ENCODE measurements around the gene ZNF516. TPM values are rescaled to one million over a fixed set of nuclear protein-coding genes. Genes with fewer than 3 reads are reported as not detected.
A peak's percentile ranks its signal among the peaks of the same experiment; 100 is the strongest.

Gene ZNF516
- total RNA-seq, 1 experiment from 2014 or later, result 17.4 TPM

DNA sequence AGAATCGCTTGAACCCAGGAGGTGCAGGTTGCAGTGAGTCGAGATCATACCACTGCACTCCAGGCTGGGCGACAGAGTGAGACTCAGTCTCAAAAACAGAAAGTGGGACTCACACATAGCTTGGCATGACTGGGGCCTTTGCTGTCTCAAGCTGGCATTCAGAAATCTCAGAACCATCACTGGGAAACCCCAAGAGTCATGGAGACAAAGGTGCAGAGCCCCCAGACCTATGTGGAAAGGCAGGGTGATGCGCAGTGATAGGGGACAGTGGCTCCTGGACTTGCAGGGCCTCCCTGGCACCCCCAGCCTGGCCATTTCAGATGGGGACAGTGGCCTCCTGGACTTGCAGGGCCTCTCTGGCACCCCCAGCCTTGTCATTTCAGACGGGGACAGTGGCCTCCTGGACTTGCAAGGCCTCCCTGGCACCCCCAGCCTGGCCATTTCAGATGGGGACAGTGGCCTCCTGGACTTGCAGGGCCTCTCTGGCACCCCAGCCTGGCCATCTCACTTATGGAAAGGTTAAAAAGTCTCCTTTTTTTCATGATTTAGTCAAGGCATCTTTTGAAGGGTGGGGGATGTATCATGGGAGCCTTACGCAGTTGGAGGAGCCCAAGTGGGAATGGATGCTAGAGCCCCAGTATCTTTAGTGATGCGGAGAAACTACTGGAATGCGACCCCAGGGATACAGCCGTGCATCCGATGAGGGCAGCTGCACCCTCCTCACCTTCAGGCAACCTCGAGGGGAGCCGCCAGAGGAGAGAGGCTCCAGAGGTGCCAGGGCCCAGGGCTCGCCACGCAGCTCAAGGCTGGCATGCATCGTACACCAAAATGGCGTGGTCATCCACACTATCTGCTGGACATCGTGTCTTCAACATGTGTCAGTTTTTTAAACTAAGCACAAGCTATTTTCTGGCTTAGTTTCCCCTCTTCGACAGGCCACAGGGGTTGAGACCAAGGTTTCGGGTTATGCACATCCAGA, 30.5 kb downstream of the ZNF516 start:
- Histone ChIP-seq H3K27me3 (replicated peaks) (no peaks in the 10 kb centered on the region), H3K9me3 (replicated peaks) (no peaks in the 10 kb centered on the region), H3K36me3 (no peaks in the 10 kb centered on the region), H3K4me1 (replicated peaks) (peaks cover 23% of the 10 kb centered on the region), H3K27ac (no peak overlapping the region), H3K4me3 (no peak overlapping the region)
- DNase-seq (ENCODE audit: low read depth in 1 of 2, low spot score in 2 of 2), result no peak

DNA sequence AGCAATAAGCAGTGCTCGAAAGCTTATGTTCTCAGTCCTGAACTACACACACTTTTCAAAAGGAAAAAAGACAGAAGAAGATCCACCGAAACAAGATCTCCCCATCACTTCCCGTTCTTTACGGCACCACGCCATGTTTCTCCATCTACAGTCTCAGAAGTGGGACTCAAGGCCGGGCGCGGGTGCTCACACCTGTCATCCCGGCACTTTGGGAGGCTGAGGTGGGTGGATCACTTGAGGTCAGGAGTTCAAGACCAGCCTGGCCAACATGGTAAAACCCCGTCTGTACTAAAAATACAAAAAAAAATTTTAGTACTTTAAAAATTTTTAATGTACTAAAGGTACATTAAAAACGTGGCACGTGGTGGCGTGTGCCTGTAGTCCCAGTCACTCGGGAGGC, 31.2 kb downstream of the ZNF516 start:
- H3K4me1 ChIP-seq (replicated peaks), result peaks cover 24% of the 10 kb centered on the region
- no peak overlapping the region for H3K4me3 ChIP-seq
- DNase-seq (ENCODE audit: low read depth in 1 of 2, low spot score in 2 of 2), result no peak
- H3K27me3 ChIP-seq (replicated peaks), result no peaks in the 10 kb centered on the region
- peaks cover 6% of the 10 kb centered on the region for H3K36me3 ChIP-seq
- no peak overlapping the region for H3K27ac ChIP-seq
- no peaks in the 10 kb centered on the region for H3K9me3 ChIP-seq (replicated peaks)

DNA sequence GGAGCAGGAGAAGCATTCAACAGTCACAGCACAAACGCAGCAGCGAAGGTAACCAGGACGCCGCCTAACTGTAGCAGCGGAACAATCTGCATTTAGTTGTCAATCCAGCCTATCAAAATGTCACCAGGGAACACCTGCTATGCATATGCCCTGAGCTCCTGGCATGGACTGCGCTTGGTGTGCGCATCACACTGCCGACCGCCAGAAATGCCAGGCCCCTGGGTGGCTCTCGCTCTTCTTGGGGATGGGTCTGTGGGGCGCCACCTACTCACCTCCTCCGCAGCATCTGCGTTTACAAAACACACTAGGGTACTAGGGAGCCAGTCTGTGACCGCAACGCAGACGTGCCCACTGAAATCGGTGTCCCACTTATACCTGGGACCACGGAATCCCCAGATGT, 31.7 kb downstream of the ZNF516 start:
- Histone ChIP-seq H3K9me3 (replicated peaks) (no peaks in the 10 kb centered on the region), H3K4me1 (replicated peaks) (peaks cover 24% of the 10 kb centered on the region), H3K36me3 (peaks cover 11% of the 10 kb centered on the region), H3K4me3 (no peak overlapping the region), H3K27ac (no peak overlapping the region), H3K27me3 (replicated peaks) (no peaks in the 10 kb centered on the region)
- DNase-seq (ENCODE audit: low read depth in 1 of 2, low spot score in 2 of 2), result no peak

DNA sequence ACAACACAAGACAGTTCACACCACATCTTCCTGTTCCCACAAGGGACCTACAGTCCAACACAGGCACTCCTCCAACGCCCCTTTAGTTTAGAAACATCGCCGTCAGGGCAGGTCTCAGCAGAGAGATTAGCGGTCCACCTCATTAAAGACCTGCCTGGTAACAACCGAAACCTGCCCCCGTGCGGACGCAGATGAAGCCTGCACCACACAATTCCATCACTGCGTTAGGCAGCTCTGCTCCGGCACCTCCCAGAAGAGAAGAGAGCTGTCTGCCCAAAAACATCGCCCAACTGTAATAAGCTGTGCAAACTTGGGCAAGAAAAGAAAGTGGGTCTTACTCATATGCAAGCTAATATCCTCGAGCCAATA, 32.7 kb downstream of the ZNF516 start:
- H3K27me3 ChIP-seq (replicated peaks), result no peaks in the 10 kb centered on the region
- peaks cover 12% of the 10 kb centered on the region for H3K36me3 ChIP-seq
- no peak for DNase-seq (ENCODE audit: low read depth in 1 of 2, low spot score in 2 of 2)
- H3K4me1 ChIP-seq (replicated peaks), result peaks cover 33% of the 10 kb centered on the region
- no peak overlapping the region for H3K27ac ChIP-seq
- no peak overlapping the region for H3K4me3 ChIP-seq
- H3K9me3 ChIP-seq (replicated peaks), result no peaks in the 10 kb centered on the region

DNA sequence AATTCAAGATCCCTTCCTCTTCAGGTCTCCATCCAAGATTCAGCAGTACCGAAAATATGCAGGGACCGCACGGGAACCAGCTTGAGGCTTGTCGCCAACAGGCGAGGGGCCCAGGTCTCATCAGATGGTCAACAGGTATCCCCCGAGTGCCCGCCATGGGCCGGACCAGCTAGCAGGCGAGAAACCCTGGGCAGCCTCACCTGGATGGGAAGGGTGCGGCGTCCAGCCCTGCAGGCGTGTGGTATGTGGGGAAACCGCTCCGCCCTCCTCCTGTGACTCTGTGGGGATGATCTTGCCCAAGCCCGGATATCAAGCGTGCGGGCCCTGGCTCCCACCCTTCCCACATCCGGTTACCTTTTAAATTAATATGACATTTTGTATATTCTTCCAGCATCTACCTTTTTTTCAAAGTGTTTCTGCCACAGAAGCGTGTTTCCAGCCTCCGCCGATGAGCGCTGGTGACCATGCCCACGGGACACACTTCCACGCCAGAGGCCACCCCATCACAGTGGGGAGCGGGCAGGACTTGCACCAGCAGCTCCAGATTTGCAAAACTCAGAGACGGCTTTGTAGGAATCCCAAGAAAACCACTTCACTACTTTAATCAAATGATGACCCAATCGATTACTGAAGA, 33.2 kb downstream of the ZNF516 start:
- peaks cover 38% of the 10 kb centered on the region for H3K4me1 ChIP-seq (replicated peaks)
- no peak overlapping the region for H3K4me3 ChIP-seq
- H3K27ac ChIP-seq, result no peak overlapping the region
- H3K36me3 ChIP-seq, result peaks cover 12% of the 10 kb centered on the region
- H3K27me3 ChIP-seq (replicated peaks), result no peaks in the 10 kb centered on the region
- DNase-seq (ENCODE audit: low read depth in 1 of 2, low spot score in 2 of 2), result no peak
- H3K9me3 ChIP-seq (replicated peaks), result no peaks in the 10 kb centered on the region

DNA sequence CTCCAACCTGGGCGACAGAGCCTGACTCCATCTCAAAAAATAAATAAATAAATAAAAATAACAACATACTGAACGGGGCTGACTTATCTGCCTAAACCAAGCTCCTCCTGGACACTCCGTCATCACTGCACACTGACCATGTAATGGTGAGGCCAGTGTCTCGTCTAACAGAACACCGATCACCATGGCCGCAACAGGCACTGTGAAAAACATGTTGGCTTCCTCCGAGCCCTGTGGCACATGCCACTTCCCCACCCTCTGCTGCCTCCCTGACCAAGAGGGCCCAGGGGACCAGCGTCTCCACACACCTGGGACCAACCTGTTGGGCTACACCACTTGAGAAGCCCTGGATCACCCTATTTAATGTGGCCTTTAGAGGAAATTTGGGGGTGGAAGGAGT, 33.9 kb downstream of the ZNF516 start:
- H3K4me3 ChIP-seq, result no peak overlapping the region
- no peaks in the 10 kb centered on the region for H3K27me3 ChIP-seq (replicated peaks)
- H3K9me3 ChIP-seq (replicated peaks), result no peaks in the 10 kb centered on the region
- no peak for DNase-seq (ENCODE audit: low read depth in 1 of 2, low spot score in 2 of 2)
- peaks cover 45% of the 10 kb centered on the region for H3K4me1 ChIP-seq (replicated peaks)
- H3K36me3 ChIP-seq, result peaks cover 12% of the 10 kb centered on the region
- no peak overlapping the region for H3K27ac ChIP-seq

DNA sequence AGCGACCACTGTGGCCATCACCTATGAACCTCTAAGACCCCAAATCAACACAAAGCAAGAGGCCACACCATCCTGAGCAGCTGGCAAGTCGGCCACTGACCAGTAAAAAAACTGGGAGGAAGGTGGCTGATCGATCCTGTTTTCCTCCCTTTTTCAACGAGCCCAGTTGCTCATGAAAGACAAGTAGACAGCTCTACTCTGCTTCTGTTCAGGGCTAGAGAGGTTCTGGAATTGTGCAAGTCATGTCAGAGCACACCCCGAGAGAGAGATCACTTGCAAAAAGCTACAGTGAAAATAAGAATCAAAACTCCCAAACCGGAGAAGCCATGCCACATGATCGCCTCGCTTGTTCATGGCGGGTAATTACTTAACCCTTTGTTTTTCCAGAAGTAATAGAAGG, 34.6 kb downstream of the ZNF516 start:
- H3K36me3 ChIP-seq, result peaks cover 12% of the 10 kb centered on the region
- peaks cover 50% of the 10 kb centered on the region for H3K4me1 ChIP-seq (replicated peaks)
- peak overlapping the region; percentile 92 for H3K27ac ChIP-seq
- no peak for DNase-seq (ENCODE audit: low read depth in 1 of 2, low spot score in 2 of 2)
- H3K27me3 ChIP-seq (replicated peaks), result no peaks in the 10 kb centered on the region
- no peak overlapping the region for H3K4me3 ChIP-seq
- H3K9me3 ChIP-seq (replicated peaks), result no peaks in the 10 kb centered on the region

DNA sequence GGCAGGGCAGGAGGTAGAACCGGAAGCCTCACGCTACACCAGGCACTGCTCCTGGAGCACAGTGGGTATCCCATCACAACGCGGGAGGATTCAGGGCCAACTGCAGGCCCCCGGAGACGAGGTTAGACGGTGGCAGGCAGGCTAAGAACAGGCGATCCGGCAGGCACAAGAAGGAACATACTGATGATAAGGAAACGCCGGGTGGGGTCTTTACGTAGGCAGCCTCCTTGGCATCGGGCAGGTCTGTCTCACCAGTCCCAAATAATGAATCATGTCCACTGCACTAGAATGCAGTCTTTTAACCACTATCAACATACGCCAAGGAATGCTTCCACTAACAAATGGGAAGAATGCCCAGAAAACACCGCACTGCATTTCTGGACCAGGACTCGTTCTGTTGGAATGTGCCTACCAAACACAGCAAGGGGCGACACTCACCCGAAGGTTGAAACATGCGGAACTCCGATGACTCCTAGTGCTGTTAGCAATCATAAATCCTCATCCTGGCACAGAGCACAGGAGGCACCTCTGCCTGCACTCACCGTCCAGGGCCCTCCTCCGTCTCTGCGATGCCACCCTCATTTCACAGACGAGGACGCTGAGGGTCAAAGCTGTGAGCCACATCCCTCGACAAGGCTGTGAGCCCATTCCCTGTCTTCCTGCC, 35.2 kb downstream of the ZNF516 start:
- H3K27me3 ChIP-seq (replicated peaks), result no peaks in the 10 kb centered on the region
- no peaks in the 10 kb centered on the region for H3K9me3 ChIP-seq (replicated peaks)
- H3K4me3 ChIP-seq, result peak overlapping the region; percentile 28
- H3K36me3 ChIP-seq, result peaks cover 12% of the 10 kb centered on the region
- peaks cover 55% of the 10 kb centered on the region for H3K4me1 ChIP-seq (replicated peaks)
- DNase-seq (ENCODE audit: low read depth in 1 of 2, low spot score in 2 of 2), result peak; percentile 96 to 97
- peak overlapping the region; percentile 97 for H3K27ac ChIP-seq

DNA sequence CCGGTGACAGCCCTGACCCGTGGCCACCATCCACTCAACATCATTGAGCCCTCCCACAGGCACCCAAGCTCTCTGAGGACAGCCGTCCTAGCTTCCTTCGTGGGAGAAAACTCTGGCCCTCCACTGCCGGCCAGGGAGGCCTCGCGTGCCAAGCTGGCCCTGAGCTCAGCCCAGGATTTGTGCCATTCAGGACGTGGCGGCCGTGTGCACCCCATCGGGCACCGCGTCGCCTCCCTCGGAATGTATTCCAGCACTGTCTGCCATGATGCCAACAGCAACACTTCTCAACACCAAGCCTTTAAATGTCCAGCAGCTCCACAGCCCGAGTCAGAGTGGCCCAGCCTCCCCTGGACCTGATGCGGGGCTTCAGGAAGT, 35.7 kb downstream of the ZNF516 start:
- peak overlapping the region; percentile 97 for H3K27ac ChIP-seq
- H3K36me3 ChIP-seq, result peaks cover 12% of the 10 kb centered on the region
- H3K4me3 ChIP-seq, result peak overlapping the region; percentile 28
- no peak for DNase-seq (ENCODE audit: low read depth in 1 of 2, low spot score in 2 of 2)
- H3K4me1 ChIP-seq (replicated peaks), result peaks cover 60% of the 10 kb centered on the region
- no peaks in the 10 kb centered on the region for H3K27me3 ChIP-seq (replicated peaks)
- H3K9me3 ChIP-seq (replicated peaks), result no peaks in the 10 kb centered on the region

DNA sequence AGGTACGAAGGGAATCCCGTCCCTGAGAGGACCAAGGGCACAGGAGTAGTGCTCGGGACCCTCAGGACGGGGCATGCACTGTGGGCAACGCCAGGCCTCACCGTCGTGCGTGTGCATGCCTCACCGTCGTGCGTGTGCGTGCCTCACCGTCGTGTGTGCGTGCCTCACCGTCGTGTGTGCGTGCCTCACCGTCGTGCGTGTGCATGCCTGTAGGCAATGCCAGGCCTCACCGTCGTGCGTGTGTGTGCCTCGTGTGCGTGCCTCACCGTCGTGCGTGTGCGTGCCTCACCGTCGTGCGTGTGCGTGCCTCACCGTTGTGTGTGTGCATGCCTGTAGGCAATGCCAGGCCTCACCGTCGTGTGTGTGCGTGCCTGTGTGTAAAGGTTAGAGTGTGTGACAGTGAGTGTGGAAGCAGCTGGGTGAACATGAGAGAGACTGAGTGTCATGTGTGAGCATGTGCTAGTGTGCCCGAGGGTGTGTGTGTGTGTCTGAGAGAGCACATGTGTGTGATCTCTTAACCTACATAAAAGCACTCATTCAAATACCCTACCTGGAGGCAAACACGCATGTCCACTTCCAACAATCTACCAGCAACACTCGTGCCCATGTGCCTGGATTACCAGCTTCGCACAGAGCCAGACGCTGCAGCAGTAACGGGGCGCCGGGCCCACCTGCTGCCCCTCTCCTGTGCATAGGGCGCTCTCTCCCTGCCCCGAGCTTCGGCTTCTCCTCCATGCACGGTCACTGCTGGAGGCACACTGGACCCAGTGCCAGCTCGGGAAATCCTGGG, 36.3 kb downstream of the ZNF516 start:
- peak overlapping the region; percentile 97 for H3K27ac ChIP-seq
- no peak for DNase-seq (ENCODE audit: low read depth in 1 of 2, low spot score in 2 of 2)
- no peaks in the 10 kb centered on the region for H3K27me3 ChIP-seq (replicated peaks)
- peaks cover 12% of the 10 kb centered on the region for H3K36me3 ChIP-seq
- H3K4me1 ChIP-seq (replicated peaks), result peaks cover 66% of the 10 kb centered on the region
- H3K4me3 ChIP-seq, result peak overlapping the region; percentile 28
- H3K9me3 ChIP-seq (replicated peaks), result no peaks in the 10 kb centered on the region

DNA sequence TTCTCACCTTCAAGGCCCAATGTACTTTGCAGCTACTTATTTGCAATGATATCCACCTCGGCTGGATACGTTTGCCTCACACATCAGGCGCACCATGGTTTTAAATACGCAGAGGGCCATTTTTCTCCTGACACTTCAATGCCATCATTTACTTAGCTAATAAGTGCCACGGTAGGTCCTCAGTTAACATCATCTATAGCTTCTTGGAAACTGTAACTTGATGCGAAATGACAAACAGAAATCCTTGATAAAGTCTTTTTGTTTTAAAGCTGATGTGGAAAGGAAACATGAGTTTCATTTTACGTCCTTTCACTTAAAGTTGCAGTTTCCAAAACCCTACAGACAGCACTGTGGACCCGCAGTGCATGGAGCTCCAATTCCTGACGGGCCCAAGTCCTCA, 37.1 kb downstream of the ZNF516 start:
- no peaks in the 10 kb centered on the region for H3K9me3 ChIP-seq (replicated peaks)
- no peak overlapping the region for H3K4me3 ChIP-seq
- DNase-seq (ENCODE audit: low read depth in 1 of 2, low spot score in 2 of 2), result no peak
- H3K27me3 ChIP-seq (replicated peaks), result no peaks in the 10 kb centered on the region
- H3K27ac ChIP-seq, result peak overlapping the region; percentile 75
- peaks cover 12% of the 10 kb centered on the region for H3K36me3 ChIP-seq
- H3K4me1 ChIP-seq (replicated peaks), result peaks cover 72% of the 10 kb centered on the region

DNA sequence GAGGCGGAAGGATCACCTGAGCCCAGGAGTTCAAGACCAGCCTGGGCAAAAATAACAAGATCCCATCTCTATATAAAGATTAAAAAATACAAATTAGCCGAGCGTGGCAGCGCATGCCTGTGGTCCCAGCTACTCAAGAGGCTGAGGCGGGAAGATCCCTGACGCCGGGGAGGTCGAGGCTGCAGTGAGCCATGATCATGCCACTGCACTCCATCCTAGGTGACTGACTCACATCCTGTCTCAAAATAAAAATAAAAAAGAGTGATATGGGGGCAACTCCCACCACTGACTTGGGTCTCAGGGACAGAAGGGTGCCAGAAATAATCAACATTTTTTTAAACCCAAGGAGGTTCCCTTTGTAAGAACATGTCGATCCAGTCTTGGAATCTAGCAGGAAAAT, 37.6 kb downstream of the ZNF516 start:
- peak; percentile 78 to 83 for DNase-seq (ENCODE audit: low read depth in 1 of 2, low spot score in 2 of 2)
- Histone ChIP-seq H3K36me3 (peaks cover 12% of the 10 kb centered on the region), H3K4me1 (replicated peaks) (peaks cover 77% of the 10 kb centered on the region), H3K4me3 (no peak overlapping the region), H3K27ac (peak overlapping the region; percentile 75), H3K27me3 (replicated peaks) (no peaks in the 10 kb centered on the region), H3K9me3 (replicated peaks) (no peaks in the 10 kb centered on the region)

DNA sequence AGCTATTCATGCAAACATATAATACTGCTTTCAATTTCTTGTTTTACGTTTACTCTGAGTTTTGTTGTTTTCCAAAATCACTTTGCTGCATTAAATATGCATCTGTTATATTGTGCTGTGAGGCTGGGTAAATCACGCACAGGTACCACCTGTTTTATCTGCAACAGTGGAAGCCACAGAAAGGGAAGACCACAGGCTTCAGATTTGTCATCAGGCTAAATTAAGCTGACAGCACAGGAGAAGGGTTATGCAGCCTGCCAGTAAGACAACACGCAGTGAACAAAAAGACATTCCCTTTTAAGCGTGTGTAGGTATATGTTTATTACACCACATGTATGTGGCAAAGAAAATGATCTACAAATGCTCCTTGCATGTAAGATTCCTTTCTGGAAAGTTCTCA, 38.2 kb downstream of the ZNF516 start:
- H3K4me3 ChIP-seq, result no peak overlapping the region
- H3K27ac ChIP-seq, result peak overlapping the region; percentile 75
- H3K9me3 ChIP-seq (replicated peaks), result no peaks in the 10 kb centered on the region
- peaks cover 83% of the 10 kb centered on the region for H3K4me1 ChIP-seq (replicated peaks)
- H3K36me3 ChIP-seq, result peaks cover 12% of the 10 kb centered on the region
- DNase-seq (ENCODE audit: low read depth in 1 of 2, low spot score in 2 of 2), result no peak
- no peaks in the 10 kb centered on the region for H3K27me3 ChIP-seq (replicated peaks)

Measured in SJSA1 (cell line).